Prostate gland (tissue), 2 donors: ENCODE measurements around the gene PTDSS2.

Experiments
- POLR2A ChIP-seq: fragments of 450-650 bp; IDR thresholded peaks from one replicate; pipeline ENCODE4 v1.6.1; 2016; ENCODE audit warnings: antibody characterized with exemption, mild to moderate bottlenecking
- POLR2AphosphoS5 ChIP-seq: sonication (generic); formaldehyde crosslinking; IDR thresholded peaks from one replicate; pipeline ENCODE4 v1.6.1; 2017; ENCODE audit warnings: antibody characterized with exemption
- TF ChIP-seq, protein P1 (sequence below), 4 experiments: fragments of 200-600 bp in 2 of 4; fragments of 450-650 bp in 2 of 4; sonication (generic) in 2 of 4; IDR thresholded peaks; 1 replicate in 3 of 4; 2 replicates in 1 of 4; pipeline ENCODE4 v1.5.1; 2016 to 2019; ENCODE audit warnings: antibody characterized with exemption in 4 of 4, mild to moderate bottlenecking in 2 of 4, moderate library complexity in 2 of 4

DNA sequence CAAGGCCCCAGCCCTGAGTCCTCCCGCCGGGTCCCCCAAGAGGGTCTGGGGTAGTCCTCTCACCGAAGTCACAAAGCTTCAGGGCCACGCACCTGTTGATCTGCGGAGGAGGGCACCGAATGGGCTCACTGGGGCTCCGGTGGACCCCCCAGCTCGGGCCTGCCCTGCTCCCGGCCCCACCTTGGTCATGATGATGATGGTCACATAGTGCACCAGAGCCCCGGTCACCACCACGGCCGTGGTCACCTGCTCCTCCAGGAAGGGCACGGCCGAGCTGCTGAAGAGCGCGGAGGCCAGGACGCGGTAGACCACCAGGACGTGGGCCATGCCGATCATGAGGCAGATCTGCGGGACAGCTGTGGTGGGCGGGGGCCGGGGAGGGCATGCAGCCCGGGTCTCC lies 21.8 kb upstream of the PTDSS2 start:
- TF ChIP-seq, protein P1, sequence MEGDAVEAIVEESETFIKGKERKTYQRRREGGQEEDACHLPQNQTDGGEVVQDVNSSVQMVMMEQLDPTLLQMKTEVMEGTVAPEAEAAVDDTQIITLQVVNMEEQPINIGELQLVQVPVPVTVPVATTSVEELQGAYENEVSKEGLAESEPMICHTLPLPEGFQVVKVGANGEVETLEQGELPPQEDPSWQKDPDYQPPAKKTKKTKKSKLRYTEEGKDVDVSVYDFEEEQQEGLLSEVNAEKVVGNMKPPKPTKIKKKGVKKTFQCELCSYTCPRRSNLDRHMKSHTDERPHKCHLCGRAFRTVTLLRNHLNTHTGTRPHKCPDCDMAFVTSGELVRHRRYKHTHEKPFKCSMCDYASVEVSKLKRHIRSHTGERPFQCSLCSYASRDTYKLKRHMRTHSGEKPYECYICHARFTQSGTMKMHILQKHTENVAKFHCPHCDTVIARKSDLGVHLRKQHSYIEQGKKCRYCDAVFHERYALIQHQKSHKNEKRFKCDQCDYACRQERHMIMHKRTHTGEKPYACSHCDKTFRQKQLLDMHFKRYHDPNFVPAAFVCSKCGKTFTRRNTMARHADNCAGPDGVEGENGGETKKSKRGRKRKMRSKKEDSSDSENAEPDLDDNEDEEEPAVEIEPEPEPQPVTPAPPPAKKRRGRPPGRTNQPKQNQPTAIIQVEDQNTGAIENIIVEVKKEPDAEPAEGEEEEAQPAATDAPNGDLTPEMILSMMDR (IDR thresholded peaks at IDR 0.05) = no peak
- TF ChIP-seq POLR2A (no peak), POLR2AphosphoS5 (no peak)
